ENCODE measurements around the gene CACNG4. TPM values are rescaled to one million over a fixed set of nuclear protein-coding genes. Genes with fewer than 3 reads are reported as not detected.

Gene CACNG4
- total and polyA plus RNA-seq, 2 experiments from 2014 or later: 1.6 to 4.1 TPM

GRCh38 chr17:66944351-66945146 lies 20.0 kb upstream of the CACNG4 start:
- peak; percentile 59 for ATAC-seq

More at GRCh38 chr17:66944351-66945146, 20.0 kb upstream of the CACNG4 start:
- no peak overlapping the region for H3K4me2 ChIP-seq
- peaks cover 15% of the 10 kb centered on the region for H3K4me1 Mint-ChIP-seq
- no peaks in the 10 kb centered on the region for H4K20me1 ChIP-seq (replicated peaks; ENCODE audit: insufficient read depth)
- H3K27ac ChIP-seq (ENCODE audit: low read depth): no peak overlapping the region
- peaks cover 8% of the 10 kb centered on the region for H3K9me3 Mint-ChIP-seq
- H2AFZ ChIP-seq: peak overlapping the region; percentile 87
- no peaks in the 10 kb centered on the region for H3F3A ChIP-seq (replicated peaks; ENCODE audit: low read depth)
- no peak overlapping the region for H3K4me3 ChIP-seq
- no peaks in the 10 kb centered on the region for H3K9me2 ChIP-seq (ENCODE audit: insufficient read depth)
- H3K27me3 ChIP-seq (ENCODE audit: insufficient read depth): no peaks in the 10 kb centered on the region
- peaks cover 4% of the 10 kb centered on the region for H3K4me1 ChIP-seq (ENCODE audit: insufficient read depth)
- no peaks in the 10 kb centered on the region for H3K79me2 ChIP-seq (replicated peaks; ENCODE audit: insufficient read depth)
- TF ChIP-seq POLR2AphosphoS5 (IDR thresholded peaks at IDR 0.05; ENCODE audit: low read depth) (no peak), ZNF114 (CRISPR knock-in tag; IDR thresholded peaks at IDR 0.05) (no peak), NANOG (IDR thresholded peaks at IDR 0.05; ENCODE audit: borderline replicate concordance) (no peak), STAT1 (IDR thresholded peaks at IDR 0.05; ENCODE audit: unreplicated experiment) (no peak), EZH2phosphoT487 (IDR thresholded peaks at IDR 0.05; ENCODE audit: unreplicated experiment) (no peak), CTCF (conservative IDR thresholded peaks at IDR 0.05; ENCODE audit: low read depth in 2 of 2) (no peak), EZH2 (IDR thresholded peaks at IDR 0.05; ENCODE audit: low read depth, unreplicated experiment) (no peak), ZNF462 (CRISPR knock-in tag; IDR thresholded peaks at IDR 0.05) (no peak), CREB1 (CRISPR knock-in tag; IDR thresholded peaks at IDR 0.05; ENCODE audit: low read depth) (no peak), JUNB (IDR thresholded peaks at IDR 0.05; ENCODE audit: unreplicated experiment) (no peak), REST (IDR thresholded peaks at IDR 0.05; ENCODE audit: unreplicated experiment) (no peak), ZNF331 (CRISPR knock-in tag; IDR thresholded peaks at IDR 0.05; ENCODE audit: low read depth) (no peak)
- TF ChIP-seq, protein P1, sequence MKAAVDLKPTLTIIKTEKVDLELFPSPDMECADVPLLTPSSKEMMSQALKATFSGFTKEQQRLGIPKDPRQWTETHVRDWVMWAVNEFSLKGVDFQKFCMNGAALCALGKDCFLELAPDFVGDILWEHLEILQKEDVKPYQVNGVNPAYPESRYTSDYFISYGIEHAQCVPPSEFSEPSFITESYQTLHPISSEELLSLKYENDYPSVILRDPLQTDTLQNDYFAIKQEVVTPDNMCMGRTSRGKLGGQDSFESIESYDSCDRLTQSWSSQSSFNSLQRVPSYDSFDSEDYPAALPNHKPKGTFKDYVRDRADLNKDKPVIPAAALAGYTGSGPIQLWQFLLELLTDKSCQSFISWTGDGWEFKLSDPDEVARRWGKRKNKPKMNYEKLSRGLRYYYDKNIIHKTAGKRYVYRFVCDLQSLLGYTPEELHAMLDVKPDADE (IDR thresholded peaks at IDR 0.05): no peak
- no peak overlapping the region for H3K4me3 Mint-ChIP-seq
- peak; percentile 50 for DNase-seq (ENCODE audit: low spot score)
- peaks cover 2% of the 10 kb centered on the region; the same call in 1 of the 3 replicates for H3K36me3 Mint-ChIP-seq (ENCODE audit: low read depth)
- H3K27me3 Mint-ChIP-seq (ENCODE audit: insufficient read depth, low read depth, poor library complexity): peaks cover 17% of the 10 kb centered on the region
- no peaks in the 10 kb centered on the region for H3K36me3 ChIP-seq (ENCODE audit: insufficient read depth)
- no peak overlapping the region for H3K27ac Mint-ChIP-seq

Measured in GM23338 (cell line).